ENCODE data around the gene SLC13A3.

- no peak for TF ChIP-seq CTCF (conservative IDR thresholded peaks at IDR 0.05)
- no peak for TF ChIP-seq ZFX (IDR thresholded peaks at IDR 0.05)
Observed at GRCh38 chr20:46646659-46647380, 4.4 kb downstream of the SLC13A3 start.

Data from C4-2B (cell line).